ENCODE measurements around the gene KLHL30.

- TF ChIP-seq POLR2AphosphoS5 (IDR thresholded peaks at IDR 0.05; ENCODE audit: insufficient read depth in 1 of 2, low read depth in 1 of 2) = no peak
- no peak for TF ChIP-seq CTCF (IDR thresholded peaks at IDR 0.05)
Observed at GRCh38 chr2:238180554-238180953, 42.1 kb downstream of the KLHL30 start.

All from vagina (tissue), 2 donors.